Regular cardiac myocyte (primary cell): ENCODE measurements around the gene CCDC159. TPM values are rescaled to one million over a fixed set of nuclear protein-coding genes. Genes with fewer than 3 reads are reported as not detected.

Source experiments
- total RNA-seq: library from RNA; depleted of rRNA; stranded (reverse); fragments of >200 nt; gene quantifications from 2 replicates; pipeline ENCODE4 v1.2.3, GENCODE V29; 2014

CCDC159 gene
- 2.3 and 5.6 TPM in 2 replicates for total RNA-seq

GRCh38 chr19:11346104-11346940 is at the start of gene CCDC159, which contains the start of gene TMEM205:
TSS of gene CCDC159 (plus strand) at chr19:11346519. CDS start at chr19:11346607, 88 bp downstream.
TSS of gene TMEM205 (minus strand) at chr19:11346268. CDS start at chr19:11345619, 649 bp downstream.

GRCh38 chr19:11339254-11340098 is 6.8 kb upstream of the CCDC159 start, which contains the start of gene RAB3D:
TSS of gene RAB3D (minus strand) at chr19:11339657. CDS start at chr19:11337399, 2,258 bp downstream.

GRCh38 chr19:11355160-11356073 is 9.1 kb downstream of the CCDC159 start, which contains the start of gene PLPPR2:
TSS of gene PLPPR2 (plus strand) at chr19:11355432. CDS start at chr19:11357674, 2,242 bp downstream.

GRCh38 chr19:11374433-11375142 is 28.3 kb downstream of the CCDC159 start, which contains the start of gene SWSAP1:
TSS of gene SWSAP1 (plus strand) at chr19:11374666. CDS start at chr19:11374681, 15 bp downstream.

Other genes starting within 250 kb of the CCDC159 start
- 9.6 and 104 TPM in 2 replicates for gene SPC24, start 190.7 kb upstream of the CCDC159 start, total RNA-seq
- gene KANK2, start 149.0 kb upstream of the CCDC159 start, total RNA-seq: 171 and 274 TPM in 2 replicates
- not detected in 2 replicates for gene ANGPTL8, start 106.9 kb upstream of the CCDC159 start, total RNA-seq
- 16.3 and 20.0 TPM in 2 replicates for gene DOCK6, start 84.0 kb upstream of the CCDC159 start, total RNA-seq
- not detected in 2 replicates for gene TSPAN16, start 50.4 kb upstream of the CCDC159 start, total RNA-seq
- 7.3 and 9.0 TPM in 2 replicates for gene RAB3D, start 6.9 kb upstream of the CCDC159 start, total RNA-seq
- gene TMEM205, start 251 bp upstream of the CCDC159 start, total RNA-seq: 82.1 and 123 TPM in 2 replicates
- 11.3 and 12.5 TPM in 2 replicates for gene PLPPR2, start 8.9 kb downstream of the CCDC159 start, total RNA-seq
- under 0.01 and 0.58 TPM in 2 replicates for gene SWSAP1, start 28.1 kb downstream of the CCDC159 start, total RNA-seq
- 6.5 and 12.1 TPM in 2 replicates for gene EPOR, start 37.8 kb downstream of the CCDC159 start, total RNA-seq
- 2.3 and 7.0 TPM in 2 replicates for gene RGL3, start 72.8 kb downstream of the CCDC159 start, total RNA-seq
- 0.28 and 0.38 TPM in 2 replicates for gene ODAD3, start 88.6 kb downstream of the CCDC159 start, total RNA-seq
- gene PRKCSH, start 89.1 kb downstream of the CCDC159 start, total RNA-seq: 121 and 161 TPM in 2 replicates
- gene ELAVL3, start 134.5 kb downstream of the CCDC159 start, total RNA-seq: 0.28 TPM in 1 of 2 replicates, not detected in the other
- 6.2 and 6.9 TPM in 2 replicates for gene ZNF653, start 159.3 kb downstream of the CCDC159 start, total RNA-seq
- gene ECSIT, start 182.6 kb downstream of the CCDC159 start, total RNA-seq: 24.8 and 31.4 TPM in 2 replicates
- 10.2 and 56.1 TPM in 2 replicates for gene CNN1, start 192.3 kb downstream of the CCDC159 start, total RNA-seq
- 23.4 and 45.4 TPM in 2 replicates for gene ELOF1, start 212.7 kb downstream of the CCDC159 start, total RNA-seq
- gene ACP5, start 231.1 kb downstream of the CCDC159 start, total RNA-seq: 0.38 and 3.1 TPM in 2 replicates